Endometrial microvascular endothelial cells (primary cell): Measurements from ENCODE around the gene CRY1. TPM values are rescaled to one million over a fixed set of nuclear protein-coding genes. Genes with fewer than 3 reads are reported as not detected.

Experiments
- in situ Hi-C: cut with HindIII; loops from 2 replicates; pipeline ENCODE4 v1.10.0; 2017; ENCODE audit warnings: low sequenced_read_pairs, low pct_unique_long_range_greater_than_20kb; ENCODE audit errors: inconsistent ontology term
- total RNA-seq: library from RNA; depleted of rRNA; stranded (reverse); fragments of >200 nt; gene quantifications from one replicate; pipeline ENCODE4 v1.2.3, GENCODE V29; 2015; ENCODE audit errors: inconsistent ontology term

Gene CRY1
- total RNA-seq, 1 donor from 2014 or later: 18.4 TPM

DNA sequence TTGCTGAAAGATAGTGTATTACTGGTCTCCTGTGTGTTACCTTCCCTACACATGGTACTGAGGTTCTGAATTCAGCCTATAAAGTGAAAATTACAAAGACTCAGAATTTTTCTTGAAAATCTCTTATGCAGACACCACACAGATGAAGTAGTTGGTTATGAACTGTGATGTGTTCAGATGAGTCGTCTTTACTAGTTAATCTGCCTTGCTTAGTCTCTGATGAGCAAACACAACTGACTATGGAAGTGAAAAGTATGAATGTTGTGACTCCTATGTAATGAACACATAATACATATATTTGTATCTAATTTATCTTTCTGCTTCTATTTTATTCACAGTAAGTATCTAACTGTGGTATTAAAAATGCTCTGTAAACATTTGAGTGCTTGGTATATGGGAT lies 111.1 kb downstream of the CRY1 start:
- in situ Hi-C loops: no loop called here

- in situ Hi-C loops: no loop called here
Observed at GRCh38 chr12:106981788-106982187, 111.6 kb downstream of the CRY1 start.

GRCh38 chr12:106980944-106981343 lies 112.4 kb downstream of the CRY1 start:
- in situ Hi-C loops: no loop called here

GRCh38 chr12:106978035-106978800 lies 115.1 kb downstream of the CRY1 start:
- in situ Hi-C loops: no loop called here

- in situ Hi-C loops: no loop called here
Observed at GRCh38 chr12:106976668-106977067, 116.7 kb downstream of the CRY1 start.

DNA sequence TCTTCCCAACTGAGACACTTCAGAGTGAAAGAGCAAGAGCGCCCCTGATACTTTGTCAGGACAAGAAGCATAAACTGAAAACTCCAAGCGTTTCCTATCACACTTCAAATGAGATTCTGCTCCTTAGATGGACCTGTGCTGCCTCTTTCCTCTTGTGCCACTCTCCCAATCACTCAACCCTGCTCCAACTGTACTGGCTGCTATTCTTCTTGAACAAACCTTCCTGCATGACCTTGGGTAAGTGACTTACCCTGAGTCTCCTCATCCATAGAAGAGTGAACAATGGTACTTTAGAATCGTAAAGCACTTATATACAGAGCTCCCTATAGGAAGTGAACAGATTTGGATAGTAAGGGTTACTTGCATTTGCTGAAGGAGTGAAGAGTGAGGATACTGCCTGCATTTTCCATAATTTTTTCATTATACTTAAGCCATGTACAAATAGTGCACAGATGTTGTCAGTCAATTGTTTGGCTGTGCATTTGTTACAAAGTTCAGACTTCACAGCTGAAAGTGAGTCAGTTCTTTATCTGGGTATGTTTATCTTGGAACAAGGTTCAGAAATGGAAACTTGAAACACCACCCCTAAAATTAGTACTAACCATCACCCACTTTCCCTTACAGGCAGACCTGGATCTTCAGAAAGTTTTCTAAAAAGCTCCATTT lies 117.2 kb downstream of the CRY1 start:
- in situ Hi-C loops: no loop called here

DNA sequence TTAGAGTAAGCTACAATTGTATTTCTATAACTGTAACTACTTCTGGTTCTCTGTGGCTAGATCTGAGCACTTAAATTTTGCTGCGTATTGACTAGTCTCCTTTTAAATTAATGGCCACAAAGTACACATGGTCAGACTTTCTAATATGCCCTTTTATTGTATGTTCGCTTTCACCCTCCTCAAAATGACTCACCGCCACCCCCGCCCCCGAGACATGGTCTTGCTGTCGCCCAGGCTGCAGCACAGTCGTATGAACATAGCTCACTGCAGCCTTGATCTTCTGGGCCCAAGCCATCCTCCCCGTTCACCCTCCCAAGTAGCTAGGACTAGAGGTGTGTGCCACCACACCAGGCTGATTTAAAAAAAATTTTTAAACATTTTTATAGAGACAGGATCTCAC lies 118.3 kb downstream of the CRY1 start:
- in situ Hi-C loops: no loop called here

- in situ Hi-C loops: no loop called here
Observed at GRCh38 chr12:106974511-106974910, 118.8 kb downstream of the CRY1 start.

GRCh38 chr12:106973545-106973944 lies 119.8 kb downstream of the CRY1 start:
- in situ Hi-C loops: no loop called here

- in situ Hi-C loops: no loop called here
Observed at GRCh38 chr12:106971065-106971464, 122.3 kb downstream of the CRY1 start.

GRCh38 chr12:106964526-106964925 lies 128.8 kb downstream of the CRY1 start:
- in situ Hi-C loops: no loop called here

DNA sequence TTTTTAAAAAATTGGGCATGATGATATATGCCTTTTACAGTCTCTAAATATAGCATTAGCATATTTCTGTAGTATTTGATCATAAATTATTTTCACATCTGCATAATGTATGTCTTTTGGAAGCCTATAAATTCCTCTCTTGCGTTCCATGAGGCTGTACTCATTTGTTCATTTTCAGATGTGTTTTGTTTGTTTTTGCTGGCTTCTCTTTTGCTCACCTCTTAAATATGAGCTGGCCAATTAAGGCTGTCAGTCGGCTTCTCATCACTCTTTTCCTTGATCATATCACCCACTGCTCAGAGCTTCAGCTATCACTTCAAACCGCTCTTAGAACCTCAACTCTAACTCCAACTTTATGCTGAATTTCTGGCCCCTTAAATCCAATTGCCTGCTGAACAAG lies 131.1 kb downstream of the CRY1 start:
- in situ Hi-C loops: no loop called here

DNA sequence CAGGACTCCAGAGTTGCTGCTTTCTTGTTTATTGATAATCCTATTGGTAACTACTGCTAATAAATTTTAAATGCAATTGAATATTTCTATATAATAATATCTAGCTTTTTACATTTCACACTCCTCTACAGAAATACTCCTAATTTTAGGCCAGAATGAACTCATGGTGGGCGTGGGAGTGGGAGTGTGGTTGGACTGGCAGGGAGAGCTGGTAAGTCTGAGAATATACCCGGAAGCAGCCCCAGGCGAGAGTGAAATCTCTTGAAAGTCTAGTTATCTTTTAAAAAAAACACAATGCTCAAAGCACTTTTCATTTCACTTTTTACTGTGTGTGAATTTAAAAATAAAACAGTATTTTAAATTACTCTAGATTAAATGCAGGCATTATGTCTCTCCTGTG lies 132.9 kb downstream of the CRY1 start:
- in situ Hi-C loops: no loop called here

DNA sequence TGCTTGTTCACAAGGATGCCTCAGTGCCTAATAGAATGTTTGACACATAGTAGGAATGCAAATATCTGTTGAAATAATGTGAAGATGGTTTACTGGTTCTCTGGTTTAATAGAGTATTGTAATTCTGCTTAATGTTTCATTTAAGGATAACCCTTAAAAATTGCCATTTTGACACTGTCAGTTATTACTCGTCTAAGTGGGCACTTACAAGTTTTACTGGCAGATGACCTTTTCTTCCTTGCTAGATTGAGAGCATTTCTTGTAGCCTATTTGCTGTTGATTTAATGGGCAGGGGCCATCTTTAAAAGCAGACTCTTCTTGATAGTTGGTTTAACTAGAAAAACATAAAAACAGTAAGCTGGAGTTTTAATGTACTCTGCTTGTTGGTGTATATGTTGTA lies 135.8 kb downstream of the CRY1 start:
- in situ Hi-C loops: no loop called here

GRCh38 chr12:106956048-106956578 lies 137.2 kb downstream of the CRY1 start:
- in situ Hi-C loops: no loop called here

DNA sequence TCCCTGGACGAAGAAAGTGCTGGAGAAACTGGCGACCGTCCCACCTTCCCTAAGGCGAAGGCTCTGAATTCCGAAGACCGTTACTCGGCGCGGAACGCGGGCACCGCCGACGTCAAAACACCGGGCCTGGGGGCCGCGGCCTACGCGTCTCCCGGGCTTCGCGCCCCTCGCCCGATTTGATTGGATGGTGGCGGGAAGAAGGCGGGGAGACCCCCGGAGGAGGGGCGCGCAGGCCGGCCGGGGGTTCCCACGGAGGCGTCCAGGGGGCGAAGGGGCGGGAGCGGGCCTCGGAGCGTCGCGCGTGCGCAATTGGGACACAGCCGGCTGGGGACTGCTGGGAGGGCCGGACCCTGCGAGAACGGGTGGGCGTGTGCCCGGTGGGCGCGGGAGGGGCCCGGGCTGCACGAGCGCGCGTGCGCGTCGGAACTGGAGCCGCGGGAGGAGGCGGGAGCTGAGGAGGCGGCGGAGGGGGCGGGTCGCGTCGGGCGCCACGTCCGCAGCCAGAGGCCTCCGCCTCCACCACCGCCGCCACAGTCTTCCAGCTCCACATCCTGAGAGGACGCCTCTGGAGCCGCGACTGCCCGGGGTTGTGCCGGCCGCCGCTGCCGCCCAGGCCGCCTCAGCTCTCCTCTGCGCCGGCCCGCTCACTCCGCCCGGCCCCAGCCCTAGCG lies 137.8 kb downstream of the CRY1 start, which contains the start of gene TMEM263:
Gene TMEM263 (plus strand): TSS at position 531 of the 671 bp plus-strand sequence. CDS start 11,210 bp downstream, outside the sequence.
- in situ Hi-C loops: no loop called here

DNA sequence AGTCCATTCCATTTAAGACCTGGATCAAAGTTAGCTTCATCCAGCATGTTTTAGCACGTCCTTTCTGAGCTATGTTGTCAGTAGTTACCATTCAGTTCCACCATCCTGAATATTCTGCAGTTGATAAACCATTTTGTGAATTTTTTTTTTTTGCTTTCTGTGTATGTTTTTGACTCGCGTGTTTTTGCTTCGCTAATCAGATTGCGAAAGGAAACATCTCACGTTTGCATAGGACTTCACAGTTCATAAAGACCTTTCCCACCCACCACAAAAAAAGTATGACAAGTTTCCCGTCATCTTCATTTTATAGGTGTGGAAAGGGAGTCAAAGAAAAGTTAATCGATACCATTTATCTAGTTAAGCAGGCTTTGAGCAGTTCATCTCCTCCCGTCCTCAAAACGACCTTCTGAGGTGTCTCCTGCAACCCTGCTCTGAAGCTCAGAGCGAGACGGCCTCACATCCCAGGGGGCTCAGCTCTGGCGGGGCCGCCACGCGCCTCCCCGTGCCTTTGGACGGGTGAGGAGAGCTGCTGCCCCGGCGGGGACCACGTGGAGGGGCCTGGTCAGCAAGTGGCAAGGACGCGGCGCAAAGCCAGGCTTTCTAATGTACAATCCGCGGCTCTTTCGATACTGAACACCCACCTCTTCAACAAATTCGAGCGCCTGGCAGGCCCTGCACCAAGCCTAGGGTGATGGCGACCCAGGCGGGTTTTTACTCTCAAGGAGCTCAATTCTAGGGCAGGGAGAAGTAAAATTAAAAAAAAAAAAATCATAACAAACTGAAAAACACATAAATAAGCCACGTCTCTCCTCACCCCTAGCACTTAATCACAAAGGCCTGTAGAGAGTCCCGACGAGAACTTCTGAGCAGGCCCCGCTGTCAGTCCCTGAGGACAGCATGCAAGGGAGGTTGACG lies 138.6 kb downstream of the CRY1 start:
- in situ Hi-C loops: no loop called here

- in situ Hi-C loops: no loop called here
Observed at GRCh38 chr12:106953352-106954250, 139.7 kb downstream of the CRY1 start.
